ENCODE data around the gene F10. TPM values are rescaled to one million over a fixed set of nuclear protein-coding genes. Genes with fewer than 3 reads are reported as not detected.

Gene F10
- total and polyA plus RNA-seq, 4 donors, result 85.3 to 199 (median 117) TPM

DNA sequence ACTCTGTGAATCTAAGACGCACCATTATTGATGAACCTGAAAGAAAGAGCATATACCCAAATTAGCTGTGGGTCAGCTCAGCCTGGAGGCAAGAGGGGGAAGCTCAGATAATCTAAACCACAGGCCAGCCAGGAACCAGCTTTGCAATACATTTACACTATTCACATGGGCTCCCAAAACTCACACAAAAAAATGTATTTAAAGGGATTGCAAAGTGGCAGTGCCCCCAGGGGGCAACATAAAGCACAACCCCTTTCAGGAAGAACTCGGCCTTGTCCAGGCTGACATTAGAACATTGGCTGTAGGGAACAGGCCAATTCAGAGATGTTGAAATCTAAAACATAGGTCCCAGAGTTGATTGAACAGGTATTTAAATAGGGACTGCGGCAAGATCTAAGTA is 32.6 kb downstream of the F10 start:
- Histone ChIP-seq H3K27ac (ENCODE audit: low read depth in 1 of 2, low read length in 2 of 2) (peak overlapping the region in 1 of 2 donors; percentile 21), H3K36me3 (ENCODE audit: control insufficient read depth in 4 of 4, insufficient read depth in 3 of 4, low read depth in 1 of 4, low read length in 3 of 4) (no peaks in the 10 kb centered on the region), H3K9me3 (ENCODE audit: control insufficient read depth in 4 of 4, low read length in 3 of 4) (no peaks in the 10 kb centered on the region), H3K4me1 (ENCODE audit: control insufficient read depth in 4 of 4, insufficient read depth in 4 of 4, low read length in 3 of 4) (peaks cover 1 to 57% (median 37%) of the 10 kb centered on the region in 4 donors), H3K27me3 (ENCODE audit: control insufficient read depth in 4 of 4, insufficient read depth in 4 of 4, low read length in 3 of 4) (no peaks in the 10 kb centered on the region), H3K9ac (ENCODE audit: low read depth in 1 of 2, low read length in 2 of 2) (no peak overlapping the region), H3K4me3 (ENCODE audit: low read depth in 1 of 3, low read length in 3 of 3) (no peak overlapping the region)
- WGBS, result 92% methylated on average over 3 of the region's 3 CpGs
- TF ChIP-seq FOXA2 (IDR thresholded peaks at IDR 0.05) (no peak), JUND (IDR thresholded peaks at IDR 0.05) (no peak), YY1 (IDR thresholded peaks at IDR 0.05) (no peak), HNF4A (conservative IDR thresholded peaks at IDR 0.05) (no peak), GABPA (IDR thresholded peaks at IDR 0.05 in 1 of 2, conservative IDR thresholded peaks at IDR 0.05 in 1 of 2) (no peak), RXRA (IDR thresholded peaks at IDR 0.05) (no peak), EGR1 (IDR thresholded peaks at IDR 0.05; ENCODE audit: low read depth in 2 of 2) (no peak), TAF1 (conservative IDR thresholded peaks at IDR 0.05) (no peak), SP1 (IDR thresholded peaks at IDR 0.05) (no peak)
- TF ChIP-seq, protein P1, sequence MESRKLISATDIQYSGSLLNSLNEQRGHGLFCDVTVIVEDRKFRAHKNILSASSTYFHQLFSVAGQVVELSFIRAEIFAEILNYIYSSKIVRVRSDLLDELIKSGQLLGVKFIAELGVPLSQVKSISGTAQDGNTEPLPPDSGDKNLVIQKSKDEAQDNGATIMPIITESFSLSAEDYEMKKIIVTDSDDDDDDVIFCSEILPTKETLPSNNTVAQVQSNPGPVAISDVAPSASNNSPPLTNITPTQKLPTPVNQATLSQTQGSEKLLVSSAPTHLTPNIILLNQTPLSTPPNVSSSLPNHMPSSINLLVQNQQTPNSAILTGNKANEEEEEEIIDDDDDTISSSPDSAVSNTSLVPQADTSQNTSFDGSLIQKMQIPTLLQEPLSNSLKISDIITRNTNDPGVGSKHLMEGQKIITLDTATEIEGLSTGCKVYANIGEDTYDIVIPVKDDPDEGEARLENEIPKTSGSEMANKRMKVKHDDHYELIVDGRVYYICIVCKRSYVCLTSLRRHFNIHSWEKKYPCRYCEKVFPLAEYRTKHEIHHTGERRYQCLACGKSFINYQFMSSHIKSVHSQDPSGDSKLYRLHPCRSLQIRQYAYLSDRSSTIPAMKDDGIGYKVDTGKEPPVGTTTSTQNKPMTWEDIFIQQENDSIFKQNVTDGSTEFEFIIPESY (IDR thresholded peaks at IDR 0.05), result no peak
- TF ChIP-seq, protein P2, sequence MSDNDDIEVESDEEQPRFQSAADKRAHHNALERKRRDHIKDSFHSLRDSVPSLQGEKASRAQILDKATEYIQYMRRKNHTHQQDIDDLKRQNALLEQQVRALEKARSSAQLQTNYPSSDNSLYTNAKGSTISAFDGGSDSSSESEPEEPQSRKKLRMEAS (IDR thresholded peaks at IDR 0.05), result no peak
- DNase-seq (ENCODE audit: low spot score), result no peak

DNA sequence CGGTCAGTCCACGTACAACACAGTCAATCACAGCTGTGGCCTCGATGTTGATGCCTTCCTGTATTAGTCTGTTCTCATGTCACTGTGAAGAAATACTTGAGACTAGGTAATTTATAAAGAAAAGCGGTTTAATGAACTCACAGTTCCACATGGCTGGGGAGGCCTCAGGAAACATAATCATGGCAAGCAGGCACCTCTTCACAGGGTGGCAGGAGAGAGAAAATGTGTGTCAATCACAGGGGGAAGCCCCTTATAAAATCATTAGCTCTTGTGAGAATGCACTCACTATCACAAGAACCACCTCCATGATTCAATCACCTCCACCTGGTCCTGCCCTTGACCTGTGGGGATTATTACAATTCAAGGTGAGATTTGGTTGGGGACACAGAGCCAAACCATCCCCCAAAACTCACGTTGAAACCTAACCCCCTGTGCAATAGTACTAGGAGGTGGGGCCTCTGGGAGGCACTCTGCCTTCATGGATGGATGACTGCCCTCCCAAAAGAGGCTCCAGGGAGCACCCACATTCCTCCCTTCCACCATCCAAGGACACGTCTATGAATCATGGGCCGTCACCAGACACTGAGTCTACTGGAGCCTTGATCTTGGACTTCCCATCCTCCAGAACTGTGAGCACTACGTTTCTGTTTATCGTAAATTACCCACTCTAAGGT is 33.5 kb downstream of the F10 start:
- TF ChIP-seq RAD21 (IDR thresholded peaks at IDR 0.05) (no peak), NR2F2 (IDR thresholded peaks at IDR 0.05) (no peak), YY1 (IDR thresholded peaks at IDR 0.05) (no peak), HNF4G (IDR thresholded peaks at IDR 0.05) (no peak), HNF4A (conservative IDR thresholded peaks at IDR 0.05) (no peak), FOXA1 (IDR thresholded peaks at IDR 0.05) (no peak), FOXA2 (IDR thresholded peaks at IDR 0.05) (no peak), GABPA (IDR thresholded peaks at IDR 0.05 in 1 of 2, conservative IDR thresholded peaks at IDR 0.05 in 1 of 2) (no peak), EGR1 (IDR thresholded peaks at IDR 0.05; ENCODE audit: low read depth in 2 of 2) (no peak), SP1 (IDR thresholded peaks at IDR 0.05) (no peak), TAF1 (conservative IDR thresholded peaks at IDR 0.05) (no peak), JUND (IDR thresholded peaks at IDR 0.05) (no peak)
- TF ChIP-seq, protein P3, sequence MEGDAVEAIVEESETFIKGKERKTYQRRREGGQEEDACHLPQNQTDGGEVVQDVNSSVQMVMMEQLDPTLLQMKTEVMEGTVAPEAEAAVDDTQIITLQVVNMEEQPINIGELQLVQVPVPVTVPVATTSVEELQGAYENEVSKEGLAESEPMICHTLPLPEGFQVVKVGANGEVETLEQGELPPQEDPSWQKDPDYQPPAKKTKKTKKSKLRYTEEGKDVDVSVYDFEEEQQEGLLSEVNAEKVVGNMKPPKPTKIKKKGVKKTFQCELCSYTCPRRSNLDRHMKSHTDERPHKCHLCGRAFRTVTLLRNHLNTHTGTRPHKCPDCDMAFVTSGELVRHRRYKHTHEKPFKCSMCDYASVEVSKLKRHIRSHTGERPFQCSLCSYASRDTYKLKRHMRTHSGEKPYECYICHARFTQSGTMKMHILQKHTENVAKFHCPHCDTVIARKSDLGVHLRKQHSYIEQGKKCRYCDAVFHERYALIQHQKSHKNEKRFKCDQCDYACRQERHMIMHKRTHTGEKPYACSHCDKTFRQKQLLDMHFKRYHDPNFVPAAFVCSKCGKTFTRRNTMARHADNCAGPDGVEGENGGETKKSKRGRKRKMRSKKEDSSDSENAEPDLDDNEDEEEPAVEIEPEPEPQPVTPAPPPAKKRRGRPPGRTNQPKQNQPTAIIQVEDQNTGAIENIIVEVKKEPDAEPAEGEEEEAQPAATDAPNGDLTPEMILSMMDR (IDR thresholded peaks at IDR 0.05; ENCODE audit: low read depth, low read length, missing input control), result no peak
- TF ChIP-seq, protein P1 (IDR thresholded peaks at IDR 0.05), result no peak
- TF ChIP-seq, protein P4, sequence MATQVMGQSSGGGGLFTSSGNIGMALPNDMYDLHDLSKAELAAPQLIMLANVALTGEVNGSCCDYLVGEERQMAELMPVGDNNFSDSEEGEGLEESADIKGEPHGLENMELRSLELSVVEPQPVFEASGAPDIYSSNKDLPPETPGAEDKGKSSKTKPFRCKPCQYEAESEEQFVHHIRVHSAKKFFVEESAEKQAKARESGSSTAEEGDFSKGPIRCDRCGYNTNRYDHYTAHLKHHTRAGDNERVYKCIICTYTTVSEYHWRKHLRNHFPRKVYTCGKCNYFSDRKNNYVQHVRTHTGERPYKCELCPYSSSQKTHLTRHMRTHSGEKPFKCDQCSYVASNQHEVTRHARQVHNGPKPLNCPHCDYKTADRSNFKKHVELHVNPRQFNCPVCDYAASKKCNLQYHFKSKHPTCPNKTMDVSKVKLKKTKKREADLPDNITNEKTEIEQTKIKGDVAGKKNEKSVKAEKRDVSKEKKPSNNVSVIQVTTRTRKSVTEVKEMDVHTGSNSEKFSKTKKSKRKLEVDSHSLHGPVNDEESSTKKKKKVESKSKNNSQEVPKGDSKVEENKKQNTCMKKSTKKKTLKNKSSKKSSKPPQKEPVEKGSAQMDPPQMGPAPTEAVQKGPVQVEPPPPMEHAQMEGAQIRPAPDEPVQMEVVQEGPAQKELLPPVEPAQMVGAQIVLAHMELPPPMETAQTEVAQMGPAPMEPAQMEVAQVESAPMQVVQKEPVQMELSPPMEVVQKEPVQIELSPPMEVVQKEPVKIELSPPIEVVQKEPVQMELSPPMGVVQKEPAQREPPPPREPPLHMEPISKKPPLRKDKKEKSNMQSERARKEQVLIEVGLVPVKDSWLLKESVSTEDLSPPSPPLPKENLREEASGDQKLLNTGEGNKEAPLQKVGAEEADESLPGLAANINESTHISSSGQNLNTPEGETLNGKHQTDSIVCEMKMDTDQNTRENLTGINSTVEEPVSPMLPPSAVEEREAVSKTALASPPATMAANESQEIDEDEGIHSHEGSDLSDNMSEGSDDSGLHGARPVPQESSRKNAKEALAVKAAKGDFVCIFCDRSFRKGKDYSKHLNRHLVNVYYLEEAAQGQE (IDR thresholded peaks at IDR 0.05), result no peak
- TF ChIP-seq, protein P5, sequence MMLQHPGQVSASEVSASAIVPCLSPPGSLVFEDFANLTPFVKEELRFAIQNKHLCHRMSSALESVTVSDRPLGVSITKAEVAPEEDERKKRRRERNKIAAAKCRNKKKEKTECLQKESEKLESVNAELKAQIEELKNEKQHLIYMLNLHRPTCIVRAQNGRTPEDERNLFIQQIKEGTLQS (IDR thresholded peaks at IDR 0.05), result no peak
- no peaks in the 10 kb centered on the region for H3K27me3 ChIP-seq (ENCODE audit: control insufficient read depth in 4 of 4, insufficient read depth in 4 of 4, low read length in 3 of 4)
- H3K9me3 ChIP-seq (ENCODE audit: control insufficient read depth in 4 of 4, low read length in 3 of 4), result no peaks in the 10 kb centered on the region
- H3K4me3 ChIP-seq (ENCODE audit: low read depth in 1 of 3, low read length in 3 of 3), result no peak overlapping the region
- no peak overlapping the region for H3K27ac ChIP-seq (ENCODE audit: low read depth in 1 of 2, low read length in 2 of 2)
- WGBS, result 94% methylated on average over 9 of the region's 9 CpGs
- H3K4me1 ChIP-seq (ENCODE audit: control insufficient read depth in 4 of 4, insufficient read depth in 4 of 4, low read length in 3 of 4), result peaks cover 0 to 50% (median 32%) of the 10 kb centered on the region in 4 donors
- no peak overlapping the region for H3K9ac ChIP-seq (ENCODE audit: low read depth in 1 of 2, low read length in 2 of 2)
- peaks cover 0 to 5% (median under 1%) of the 10 kb centered on the region in 4 donors for H3K36me3 ChIP-seq (ENCODE audit: control insufficient read depth in 4 of 4, insufficient read depth in 3 of 4, low read depth in 1 of 4, low read length in 3 of 4)
- no peak for DNase-seq (ENCODE audit: low spot score)
